Stromal cell of bone marrow (primary cell): Measurements from ENCODE around the gene LMOD3.
A peak's percentile ranks its signal among the peaks of the same experiment; 100 is the strongest.

Experiments
- DNase-seq: peaks from one replicate; pipeline ENCODE4 v3.0.0-alpha.2; 2012; ENCODE audit warnings: low read depth

LMOD3 gene

GRCh38 chr3:69121950-69122349 lies 445 bp downstream of the LMOD3 start:
- no peak for DNase-seq

GRCh38 chr3:69121513-69121912 lies 882 bp downstream of the LMOD3 start:
- DNase-seq = no peak

GRCh38 chr3:69120879-69121464 lies 1.4 kb downstream of the LMOD3 start:
- DNase-seq = peak; percentile 36

GRCh38 chr3:69119681-69120080 lies 2.7 kb downstream of the LMOD3 start:
- DNase-seq = no peak

GRCh38 chr3:69119138-69119537 lies 3.3 kb downstream of the LMOD3 start:
- DNase-seq = no peak

- no peak for DNase-seq
Measured at GRCh38 chr3:69118555-69118954, 3.8 kb downstream of the LMOD3 start.

GRCh38 chr3:69116897-69117296 lies 5.5 kb downstream of the LMOD3 start:
- DNase-seq = no peak

- no peak for DNase-seq
Measured at GRCh38 chr3:69116162-69116561, 6.2 kb downstream of the LMOD3 start.

GRCh38 chr3:69115731-69116130 lies 6.7 kb downstream of the LMOD3 start:
- no peak for DNase-seq

- DNase-seq = no peak
Measured at GRCh38 chr3:69113536-69113935, 8.9 kb downstream of the LMOD3 start.

GRCh38 chr3:69110941-69111546 lies 11.4 kb downstream of the LMOD3 start:
- DNase-seq = no peak

GRCh38 chr3:69108811-69109210 lies 13.6 kb downstream of the LMOD3 start:
- no peak for DNase-seq

GRCh38 chr3:69107841-69108240 lies 14.6 kb downstream of the LMOD3 start:
- DNase-seq = no peak

- DNase-seq = no peak
Measured at GRCh38 chr3:69105320-69105719, 17.1 kb downstream of the LMOD3 start.

- no peak for DNase-seq
Measured at GRCh38 chr3:69104586-69104985, 17.8 kb downstream of the LMOD3 start.

GRCh38 chr3:69103123-69103522 lies 19.3 kb downstream of the LMOD3 start:
- no peak for DNase-seq

GRCh38 chr3:69102384-69102783 lies 20.0 kb downstream of the LMOD3 start:
- DNase-seq = no peak

GRCh38 chr3:69099576-69099975 lies 22.8 kb downstream of the LMOD3 start:
- DNase-seq = no peak

- DNase-seq = no peak
Measured at GRCh38 chr3:69097407-69098086, 24.8 kb downstream of the LMOD3 start.

GRCh38 chr3:69096299-69096698 lies 26.1 kb downstream of the LMOD3 start:
- no peak for DNase-seq

GRCh38 chr3:69095636-69096035 lies 26.8 kb downstream of the LMOD3 start:
- no peak for DNase-seq

GRCh38 chr3:69094467-69095205 lies 27.8 kb downstream of the LMOD3 start:
- no peak for DNase-seq

- DNase-seq = no peak
Measured at GRCh38 chr3:69092030-69092516, 30.3 kb downstream of the LMOD3 start.
